A549 (cell line): ENCODE data around the gene COL5A1.

Source experiments
- CEBPB ChIP-seq, 2 experiments: fragments of >200 bp in 1 of 2; sonication (Bioruptor Twin) in 1 of 2; formaldehyde crosslinking in 1 of 2; IDR thresholded peaks; 2 replicates each; pipeline ENCODE4 v1.6.1; 2012 to 2016
- CHD4 ChIP-seq: fragments of 200-600 bp; sonication (generic); IDR thresholded peaks from 2 replicates; pipeline ENCODE4 v1.6.1; 2016; ENCODE audit warnings: antibody characterized with exemption, mild to moderate bottlenecking, borderline replicate concordance
- ESRRA ChIP-seq: fragments of 150-350 bp; IDR thresholded peaks from 2 replicates; pipeline ENCODE4 v1.6.1; 2014; ENCODE audit warnings: mild to moderate bottlenecking, low read length, borderline replicate concordance
- JUNB ChIP-seq: fragments of >200 bp; sonication (Bioruptor Twin); formaldehyde crosslinking; IDR thresholded peaks from 2 replicates; pipeline ENCODE4 v1.6.1; 2016
- MAZ ChIP-seq: fragments of 150-350 bp; IDR thresholded peaks from 2 replicates; pipeline ENCODE4 v1.6.1; 2014; ENCODE audit warnings: antibody characterized with exemption, low read depth, low read length, borderline replicate concordance
- PHF8 ChIP-seq: fragments of 200-600 bp; sonication (generic); IDR thresholded peaks from 2 replicates; pipeline ENCODE4 v1.6.1; 2016; ENCODE audit warnings: low read depth, mild to moderate bottlenecking, antibody characterized with exemption, moderate library complexity, borderline replicate concordance
- POLR2A ChIP-seq: IDR thresholded peaks from 2 replicates; pipeline ENCODE4 v1.6.1; 2012; ENCODE audit warnings: mild to moderate bottlenecking, low read length
- TF ChIP-seq, protein P1 (sequence below): fragments of >200 bp; sonication (Bioruptor Twin); formaldehyde crosslinking; IDR thresholded peaks from 3 replicates; pipeline ENCODE4 v1.5.1; 2016
- TF ChIP-seq, protein P2 (sequence below): fragments of 200-600 bp; sonication (generic); IDR thresholded peaks from 2 replicates; pipeline ENCODE4 v1.6.1; 2016; ENCODE audit warnings: antibody characterized with exemption, mild to moderate bottlenecking, moderate library complexity

DNA sequence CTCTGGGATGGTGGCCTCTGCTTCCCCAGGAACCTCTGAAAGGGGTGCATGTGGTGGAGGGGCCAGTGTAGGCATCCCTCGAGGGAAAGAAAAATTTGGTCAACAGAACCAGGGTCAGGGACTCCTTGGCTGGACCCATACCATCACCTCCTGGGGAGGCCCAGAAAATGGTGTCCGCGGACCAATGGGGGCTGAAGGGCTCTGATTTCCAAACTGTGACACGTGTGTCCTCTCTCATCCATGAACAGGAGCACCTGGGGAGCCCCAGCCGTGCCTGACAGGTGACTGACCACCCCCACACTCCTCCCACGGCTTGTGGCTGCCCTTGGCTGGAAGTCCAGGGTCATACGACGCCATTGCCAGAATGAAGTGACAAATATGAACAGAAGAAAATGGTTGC is 242.9 kb downstream of the COL5A1 start:
- TF ChIP-seq, protein P1, sequence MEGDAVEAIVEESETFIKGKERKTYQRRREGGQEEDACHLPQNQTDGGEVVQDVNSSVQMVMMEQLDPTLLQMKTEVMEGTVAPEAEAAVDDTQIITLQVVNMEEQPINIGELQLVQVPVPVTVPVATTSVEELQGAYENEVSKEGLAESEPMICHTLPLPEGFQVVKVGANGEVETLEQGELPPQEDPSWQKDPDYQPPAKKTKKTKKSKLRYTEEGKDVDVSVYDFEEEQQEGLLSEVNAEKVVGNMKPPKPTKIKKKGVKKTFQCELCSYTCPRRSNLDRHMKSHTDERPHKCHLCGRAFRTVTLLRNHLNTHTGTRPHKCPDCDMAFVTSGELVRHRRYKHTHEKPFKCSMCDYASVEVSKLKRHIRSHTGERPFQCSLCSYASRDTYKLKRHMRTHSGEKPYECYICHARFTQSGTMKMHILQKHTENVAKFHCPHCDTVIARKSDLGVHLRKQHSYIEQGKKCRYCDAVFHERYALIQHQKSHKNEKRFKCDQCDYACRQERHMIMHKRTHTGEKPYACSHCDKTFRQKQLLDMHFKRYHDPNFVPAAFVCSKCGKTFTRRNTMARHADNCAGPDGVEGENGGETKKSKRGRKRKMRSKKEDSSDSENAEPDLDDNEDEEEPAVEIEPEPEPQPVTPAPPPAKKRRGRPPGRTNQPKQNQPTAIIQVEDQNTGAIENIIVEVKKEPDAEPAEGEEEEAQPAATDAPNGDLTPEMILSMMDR, result no peak
- TF ChIP-seq ESRRA, result no peak
- no peak for TF ChIP-seq CEBPB (IDR thresholded peaks at IDR 0.05)
- TF ChIP-seq PHF8, result no peak
- TF ChIP-seq, protein P2, sequence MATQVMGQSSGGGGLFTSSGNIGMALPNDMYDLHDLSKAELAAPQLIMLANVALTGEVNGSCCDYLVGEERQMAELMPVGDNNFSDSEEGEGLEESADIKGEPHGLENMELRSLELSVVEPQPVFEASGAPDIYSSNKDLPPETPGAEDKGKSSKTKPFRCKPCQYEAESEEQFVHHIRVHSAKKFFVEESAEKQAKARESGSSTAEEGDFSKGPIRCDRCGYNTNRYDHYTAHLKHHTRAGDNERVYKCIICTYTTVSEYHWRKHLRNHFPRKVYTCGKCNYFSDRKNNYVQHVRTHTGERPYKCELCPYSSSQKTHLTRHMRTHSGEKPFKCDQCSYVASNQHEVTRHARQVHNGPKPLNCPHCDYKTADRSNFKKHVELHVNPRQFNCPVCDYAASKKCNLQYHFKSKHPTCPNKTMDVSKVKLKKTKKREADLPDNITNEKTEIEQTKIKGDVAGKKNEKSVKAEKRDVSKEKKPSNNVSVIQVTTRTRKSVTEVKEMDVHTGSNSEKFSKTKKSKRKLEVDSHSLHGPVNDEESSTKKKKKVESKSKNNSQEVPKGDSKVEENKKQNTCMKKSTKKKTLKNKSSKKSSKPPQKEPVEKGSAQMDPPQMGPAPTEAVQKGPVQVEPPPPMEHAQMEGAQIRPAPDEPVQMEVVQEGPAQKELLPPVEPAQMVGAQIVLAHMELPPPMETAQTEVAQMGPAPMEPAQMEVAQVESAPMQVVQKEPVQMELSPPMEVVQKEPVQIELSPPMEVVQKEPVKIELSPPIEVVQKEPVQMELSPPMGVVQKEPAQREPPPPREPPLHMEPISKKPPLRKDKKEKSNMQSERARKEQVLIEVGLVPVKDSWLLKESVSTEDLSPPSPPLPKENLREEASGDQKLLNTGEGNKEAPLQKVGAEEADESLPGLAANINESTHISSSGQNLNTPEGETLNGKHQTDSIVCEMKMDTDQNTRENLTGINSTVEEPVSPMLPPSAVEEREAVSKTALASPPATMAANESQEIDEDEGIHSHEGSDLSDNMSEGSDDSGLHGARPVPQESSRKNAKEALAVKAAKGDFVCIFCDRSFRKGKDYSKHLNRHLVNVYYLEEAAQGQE, result no peak
- TF ChIP-seq MAZ, result no peak
- no peak for TF ChIP-seq POLR2A
- TF ChIP-seq CHD4, result no peak
- TF ChIP-seq JUNB, result no peak
